ENCODE measurements around the gene TBC1D9B.

DNA sequence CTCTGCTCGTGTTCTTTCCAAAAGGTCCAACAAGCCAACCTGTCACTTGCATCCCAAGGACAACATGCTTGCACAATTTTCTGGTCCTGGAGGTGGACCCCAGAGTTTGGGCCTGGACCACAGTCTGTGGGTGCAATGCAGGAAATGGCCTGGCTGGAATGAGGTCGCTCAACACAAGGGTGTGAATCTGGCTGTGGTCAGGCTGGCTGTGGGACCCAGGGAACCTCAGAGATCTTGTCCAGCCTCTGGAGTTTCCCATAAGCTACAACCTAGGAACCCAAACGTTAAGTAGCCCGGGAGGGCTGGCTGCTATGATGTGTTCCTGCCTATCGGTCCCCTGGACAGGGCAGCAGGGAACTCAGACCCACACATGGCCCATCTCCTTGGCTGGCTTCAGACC is 15.4 kb downstream of the TBC1D9B start:
- TF ChIP-seq, protein P1, sequence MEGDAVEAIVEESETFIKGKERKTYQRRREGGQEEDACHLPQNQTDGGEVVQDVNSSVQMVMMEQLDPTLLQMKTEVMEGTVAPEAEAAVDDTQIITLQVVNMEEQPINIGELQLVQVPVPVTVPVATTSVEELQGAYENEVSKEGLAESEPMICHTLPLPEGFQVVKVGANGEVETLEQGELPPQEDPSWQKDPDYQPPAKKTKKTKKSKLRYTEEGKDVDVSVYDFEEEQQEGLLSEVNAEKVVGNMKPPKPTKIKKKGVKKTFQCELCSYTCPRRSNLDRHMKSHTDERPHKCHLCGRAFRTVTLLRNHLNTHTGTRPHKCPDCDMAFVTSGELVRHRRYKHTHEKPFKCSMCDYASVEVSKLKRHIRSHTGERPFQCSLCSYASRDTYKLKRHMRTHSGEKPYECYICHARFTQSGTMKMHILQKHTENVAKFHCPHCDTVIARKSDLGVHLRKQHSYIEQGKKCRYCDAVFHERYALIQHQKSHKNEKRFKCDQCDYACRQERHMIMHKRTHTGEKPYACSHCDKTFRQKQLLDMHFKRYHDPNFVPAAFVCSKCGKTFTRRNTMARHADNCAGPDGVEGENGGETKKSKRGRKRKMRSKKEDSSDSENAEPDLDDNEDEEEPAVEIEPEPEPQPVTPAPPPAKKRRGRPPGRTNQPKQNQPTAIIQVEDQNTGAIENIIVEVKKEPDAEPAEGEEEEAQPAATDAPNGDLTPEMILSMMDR (IDR thresholded peaks at IDR 0.05) = no peak
- TF ChIP-seq POLR2A (IDR thresholded peaks at IDR 0.05) = no peak
